Kidney glomerular epithelial cell (primary cell): ENCODE results near the gene KCNA2.
A peak's percentile ranks its signal among the peaks of the same experiment; 100 is the strongest.

Experiments used
- DNase-seq: peaks from one replicate; lab custom pipeline; 2025; lab: John Stamatoyannopoulos, UW

The KCNA2 gene

GRCh38 chr1:110605901-110606656, at the start of gene KCNA2:
Gene KCNA2, minus strand, starts transcription at chr1:110606358. Its CDS starts 1,576 bp downstream, at chr1:110604782.
- DNase-seq: no peak

DNA sequence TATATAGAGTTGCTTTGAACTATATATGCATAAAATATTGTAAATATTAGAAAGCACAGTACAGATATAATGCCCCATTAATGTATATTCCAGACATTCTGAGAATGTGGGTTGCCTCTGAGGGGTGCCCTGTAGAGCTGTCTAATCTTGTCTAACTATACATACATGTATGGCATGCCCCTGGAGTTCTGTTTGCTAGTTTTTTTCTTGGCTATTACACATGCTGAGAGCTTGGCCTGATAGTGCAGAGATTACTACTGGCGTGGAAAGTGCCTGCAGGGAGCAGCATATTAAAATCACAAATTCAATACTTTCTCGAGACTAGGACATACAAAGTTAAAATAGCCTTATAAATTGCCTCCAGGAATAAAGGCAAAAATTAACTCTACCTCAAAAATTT, 44.5 kb upstream of the KCNA2 start:
- DNase-seq: no peak

- DNase-seq: no peak
Measured at GRCh38 chr1:110648417-110648816, 42.3 kb upstream of the KCNA2 start.

DNA sequence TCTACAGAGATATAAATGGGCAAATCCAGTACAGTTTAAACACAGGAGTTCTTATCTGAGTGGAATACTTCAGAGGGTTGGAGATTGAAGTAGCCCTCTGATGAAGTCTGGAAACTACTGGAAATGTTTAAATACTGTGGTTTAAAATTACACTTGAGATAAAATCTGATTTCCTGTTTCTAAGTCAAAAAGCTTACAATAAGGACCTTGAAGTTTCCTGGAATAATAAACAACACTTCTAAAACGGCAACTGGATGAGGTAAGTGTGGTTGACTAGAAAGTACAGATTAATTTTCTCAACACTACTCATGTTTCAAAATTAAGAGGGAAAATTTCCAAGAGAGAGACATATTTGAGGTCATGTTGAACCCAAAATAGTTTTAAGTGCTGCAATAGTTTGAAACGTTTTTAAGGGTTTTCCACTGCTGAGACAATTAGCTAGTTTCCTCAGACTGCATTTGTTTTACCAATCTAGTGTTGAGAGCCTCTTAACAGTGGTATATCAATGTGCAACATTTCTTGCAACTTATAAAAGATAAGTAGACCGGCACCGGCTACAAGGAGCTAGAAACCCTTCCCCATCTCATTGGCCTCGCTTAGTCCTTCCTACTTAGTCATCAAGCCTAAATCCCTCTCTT, 41.2 kb upstream of the KCNA2 start:
- DNase-seq: no peak

- peak; percentile 2 for DNase-seq
Measured at GRCh38 chr1:110645821-110646735, 39.9 kb upstream of the KCNA2 start.

DNA sequence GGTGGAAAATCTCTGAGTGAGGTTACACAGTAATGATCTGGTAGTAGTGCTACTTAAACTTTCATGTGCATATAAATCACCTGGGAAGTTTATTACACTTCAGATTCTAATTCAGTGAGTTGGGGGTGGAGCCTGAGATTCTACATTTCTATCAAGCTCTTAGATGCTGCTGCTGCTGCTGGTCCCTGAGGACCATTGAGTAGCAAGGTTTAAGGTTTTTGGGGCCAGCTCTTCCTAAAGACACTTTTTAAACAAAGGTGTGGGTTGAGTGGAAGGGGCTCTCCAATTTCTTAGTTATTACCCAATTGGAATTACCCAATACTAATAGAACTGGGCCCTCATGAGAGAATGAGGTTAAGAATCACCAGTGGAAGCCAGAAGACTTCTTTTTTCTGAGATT, 39.1 kb upstream of the KCNA2 start:
- DNase-seq: no peak

DNA sequence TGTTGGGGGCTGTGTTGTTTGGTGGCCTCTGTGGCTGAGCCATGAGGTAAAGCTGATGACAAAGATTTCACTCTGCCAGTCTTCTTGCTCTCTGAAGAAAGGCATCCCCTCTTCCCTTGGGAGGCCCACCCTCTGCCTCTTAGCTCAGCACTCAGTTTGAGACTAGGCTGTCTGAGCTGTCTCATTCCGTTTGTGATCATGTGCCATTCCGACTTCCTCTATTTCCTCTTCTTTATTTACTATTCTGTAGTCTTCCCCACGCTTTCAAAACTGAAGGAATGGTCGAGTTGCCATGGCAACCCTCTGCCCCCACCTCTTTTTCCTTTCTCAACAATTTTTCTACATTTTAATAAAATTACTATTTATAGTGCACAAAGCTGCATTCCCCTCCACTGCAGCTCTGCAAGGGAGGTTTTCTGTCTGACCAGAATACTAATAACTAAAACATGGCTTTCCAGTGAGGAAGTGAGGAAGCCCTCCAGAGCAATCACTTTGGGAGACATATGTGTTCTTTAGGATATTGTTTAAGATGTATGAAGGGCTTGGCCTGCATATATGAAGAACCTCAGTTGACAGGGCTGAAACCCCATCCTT, 37.8 kb upstream of the KCNA2 start:
- DNase-seq: no peak

GRCh38 chr1:110639724-110640386, 33.7 kb upstream of the KCNA2 start:
- DNase-seq: no peak

DNA sequence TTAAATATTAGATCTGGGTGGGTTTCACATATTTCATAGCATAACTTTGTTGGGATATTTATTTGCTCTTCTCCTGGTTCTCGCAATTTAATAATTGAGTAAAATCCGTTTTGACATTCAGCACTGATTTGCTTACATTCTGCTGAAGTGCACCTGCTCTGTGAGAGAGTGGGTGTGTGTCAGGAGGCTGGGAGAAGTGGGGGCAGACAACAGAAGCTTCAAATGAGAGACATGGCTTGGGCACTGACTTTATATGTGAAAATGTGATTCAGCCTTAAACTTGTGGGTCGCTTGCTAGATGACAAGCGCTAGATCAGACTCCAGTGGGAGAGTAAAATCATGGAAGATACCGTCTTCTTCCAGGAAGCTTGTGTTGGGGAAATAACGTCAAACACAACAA, 32.4 kb upstream of the KCNA2 start:
- no peak for DNase-seq

GRCh38 chr1:110638058-110638457, 31.9 kb upstream of the KCNA2 start:
- no peak for DNase-seq

GRCh38 chr1:110637475-110637874, 31.3 kb upstream of the KCNA2 start:
- no peak for DNase-seq

- no peak for DNase-seq
Measured at GRCh38 chr1:110636149-110636935, 30.2 kb upstream of the KCNA2 start.

GRCh38 chr1:110635434-110635833, 29.3 kb upstream of the KCNA2 start:
- no peak for DNase-seq

DNA sequence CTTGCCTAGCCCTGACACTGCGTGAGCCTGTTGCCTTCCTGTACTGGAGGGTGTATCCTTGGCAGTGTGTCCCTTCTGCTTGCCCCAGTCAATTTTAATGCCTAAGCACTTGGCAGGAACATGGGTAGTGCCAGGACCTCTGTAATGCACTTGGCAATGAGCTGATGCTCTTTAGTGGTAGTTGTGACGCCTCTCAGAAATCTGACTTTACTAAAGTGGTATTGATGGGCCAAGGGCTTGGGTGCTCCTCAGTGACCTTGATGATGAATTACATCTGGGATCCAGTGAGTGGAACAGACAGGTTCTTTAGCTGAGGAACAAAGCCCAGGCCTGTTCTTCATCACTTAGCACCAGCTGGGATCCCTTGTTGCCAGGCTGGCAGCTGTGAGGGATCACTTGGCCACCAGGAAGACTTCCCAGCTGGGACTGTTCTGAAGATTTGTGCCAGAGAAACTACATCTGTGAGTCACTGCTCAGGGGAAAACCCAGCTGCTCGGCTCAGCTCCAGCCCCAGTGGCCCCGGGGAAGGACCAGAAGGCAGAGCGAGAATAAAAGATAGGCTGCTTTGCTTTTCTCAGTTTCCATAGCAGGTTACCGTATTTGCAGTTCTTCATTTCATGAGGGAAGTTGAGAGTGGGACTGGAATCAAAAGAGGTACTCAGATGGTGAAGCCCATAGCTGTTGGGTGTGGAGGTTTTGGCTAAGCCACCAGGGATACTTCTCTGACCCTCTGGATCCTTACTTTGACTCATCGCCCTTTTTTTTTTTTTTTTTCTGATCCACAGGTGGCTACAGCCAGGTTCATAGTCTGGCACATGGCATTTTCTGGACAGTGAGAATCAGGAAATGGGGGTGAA, 28.5 kb upstream of the KCNA2 start:
- peak; percentile 23 for DNase-seq

DNA sequence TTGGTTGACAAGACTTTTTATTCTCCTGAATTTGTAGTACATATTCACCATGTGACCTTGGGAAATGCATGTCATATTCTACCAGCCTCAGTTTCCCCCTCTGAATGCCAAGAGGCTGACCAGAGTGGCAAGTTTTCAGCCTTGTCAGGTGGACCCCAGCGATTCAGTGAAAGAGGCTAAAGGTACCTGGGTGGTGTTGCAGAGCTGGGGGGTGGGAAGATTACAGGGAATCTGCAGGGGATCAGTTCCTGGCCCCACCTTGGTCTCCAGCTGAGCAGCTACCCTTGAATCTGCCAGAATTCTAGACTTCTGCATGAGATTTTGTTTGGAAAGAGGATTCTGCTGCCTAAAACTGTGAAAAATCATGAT, 27.9 kb upstream of the KCNA2 start:
- DNase-seq: no peak

- no peak for DNase-seq
Measured at GRCh38 chr1:110633646-110634030, 27.5 kb upstream of the KCNA2 start.

DNA sequence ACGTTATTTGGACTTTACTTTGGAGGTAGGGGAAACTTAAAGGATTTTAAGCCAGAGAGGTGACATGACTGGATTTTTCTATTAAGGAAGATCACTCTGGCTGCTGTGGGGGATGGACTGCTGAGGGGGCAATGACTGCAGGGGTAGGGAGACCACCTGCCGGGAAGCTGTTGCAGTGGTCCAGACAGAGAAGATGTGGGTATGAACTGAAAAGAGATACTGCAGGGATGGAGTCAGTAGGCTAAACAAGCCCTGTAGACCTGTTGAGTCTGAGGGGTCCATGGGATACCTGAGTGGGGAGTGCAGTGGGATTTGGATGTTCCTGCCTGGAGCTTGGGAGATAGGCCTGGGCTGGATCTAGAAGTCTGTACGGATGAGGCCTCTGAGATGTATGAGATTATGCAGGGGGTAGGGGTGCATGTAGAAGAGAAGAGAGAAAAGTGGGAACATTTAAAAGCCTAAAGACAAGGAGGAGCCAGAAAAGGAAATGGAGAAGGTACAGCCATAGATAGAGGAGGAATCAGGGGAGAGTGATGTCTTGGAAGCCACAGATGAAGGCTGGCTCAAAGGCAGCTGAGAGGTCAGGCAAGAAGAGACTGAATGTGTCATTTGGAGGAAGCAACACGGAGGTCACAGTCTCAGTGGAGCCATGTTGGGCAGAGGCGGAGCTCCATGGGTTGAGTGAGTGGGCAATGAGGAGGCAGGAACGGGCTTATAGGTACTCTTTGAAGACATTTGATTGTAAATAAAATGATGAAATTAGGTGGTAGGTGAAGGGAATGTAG, 25.9 kb upstream of the KCNA2 start:
- no peak for DNase-seq

- DNase-seq: peak; percentile 61
Measured at GRCh38 chr1:110630839-110631663, 24.9 kb upstream of the KCNA2 start.
